ENCODE results near the gene TCFL5. TPM values are rescaled to one million over a fixed set of nuclear protein-coding genes. Genes with fewer than 3 reads are reported as not detected.

Gene TCFL5
- total and polyA plus RNA-seq, 10 of the 15 experiments (the other 5 are each of a cell fraction or from before 2014, with no cell fraction given): 0.48 to 8.1 (median 3.8) TPM

GRCh38 chr20:62794007-62794724 lies 67.5 kb downstream of the TCFL5 start:
- WGBS (ENCODE audit: insufficient coverage, insufficient replicate concordance, low lambda C conversion rate, missing lambda C conversion rate): 2% methylated on average over 40 of the region's 69 CpGs
- H3K4me3 ChIP-seq: peak overlapping the region; percentile 76
- peaks cover 7% of the 10 kb centered on the region for H3K79me2 ChIP-seq (ENCODE audit: control insufficient read depth, insufficient read depth, low read length)
- intact Hi-C loops (cut with micrococcal nuclease; ENCODE audit: unreplicated experiment) (loop anchor here (2.0 to 5.0 kb wide), 3 partner anchors 175 to 492 kb away; partner anchors contain the start of genes ADRM1 and CABLES2), in situ Hi-C loops (cut with MboI) (loop anchor here (5.0 to 10.0 kb wide), 3 partner anchors 139 to 292 kb away; no protein-coding TSS in a partner anchor)
- BruUV-seq (replicated peaks): no TSS peak
- peak overlapping the region; percentile 94 for H2AFZ ChIP-seq (ENCODE audit: control insufficient read depth, low read depth, low read length)
- H3K36me3 ChIP-seq (ENCODE audit: control insufficient read depth in 2 of 2, insufficient read depth in 2 of 2, low read length in 1 of 2): peaks cover 2 to 4% of the 10 kb centered on the region in 2 experiments
- ChIA-PET SMC1A (ENCODE audit: uncharacterized antibody, unreplicated experiment) (interaction anchor here (0.7 to 1.5 kb wide), 7 partner anchors 9 to 384 kb away, joined by 3 to 14 read pairs (median 4); no protein-coding TSS in a partner anchor), RAD21 (ENCODE audit: unreplicated experiment) (interaction anchor here (0.7 to 2.1 kb wide), 19 partner anchors 10 to 783 kb away, joined by 3 to 12 read pairs (median 4); partner anchors contain the start of gene OGFR), POLR2A (interaction anchor here (0.5 to 3.1 kb wide), 12 partner anchors 11 to 454 kb away, joined by 3 to 19 read pairs (median 5); partner anchors contain the start of genes OGFR and SLCO4A1), CTCF (interaction anchor here (0.6 to 5.0 kb wide), 10 partner anchors 9 to 492 kb away, joined by 3 to 43 read pairs (median 4); partner anchors contain the start of gene ADRM1)
- peaks cover 19% of the 10 kb centered on the region for H3K4me1 ChIP-seq (ENCODE audit: control insufficient read depth, insufficient read depth, low read length)
- H4K20me1 ChIP-seq (ENCODE audit: control insufficient read depth, insufficient read depth): no peaks in the 10 kb centered on the region
- FAIRE-seq: peak; percentile 82
- H3K27me3 ChIP-seq (replicated peaks in 1 of 2; ENCODE audit: control insufficient read depth in 2 of 2, insufficient read depth in 2 of 2, low read length in 1 of 2): peaks cover 0 to 1% of the 10 kb centered on the region in 2 experiments; a peak in 2 of 4 replicates
- H3K27ac ChIP-seq (ENCODE audit: control insufficient read depth, insufficient read depth): peak overlapping the region; percentile 71
- ATAC-seq: peak; percentile 89
- DNase-seq (ENCODE audit: low read depth, low spot score): peak; percentile 79
- peak overlapping the region; percentile 98 for H3K4me2 ChIP-seq (ENCODE audit: control insufficient read depth, insufficient read depth)
- H3K9ac ChIP-seq (ENCODE audit: control insufficient read depth, insufficient read depth, low read length): peak overlapping the region; percentile 74
- H3K9me3 ChIP-seq (replicated peaks; ENCODE audit: control insufficient read depth, insufficient read depth, low read length): no peaks in the 10 kb centered on the region
- peak; percentile 41; the same call in 1 of the 2 replicates for TF ChIP-seq NR2F1 (conservative IDR thresholded peaks at IDR 0.05)
- no peak for TF ChIP-seq ZNF622 (IDR thresholded peaks at IDR 0.05)
- 0 out of 2 replicates have a peak, but pooled peaks have one; percentile 49 for TF ChIP-seq NKRF (conservative IDR thresholded peaks at IDR 0.05)
- TF ChIP-seq TCF12 (IDR thresholded peaks at IDR 0.05; ENCODE audit: low read depth, low read length): peak; percentile 27; the same call in 1 of the 2 replicates
- TF ChIP-seq RUNX3 (IDR thresholded peaks at IDR 0.05; ENCODE audit: low read length): no peak; the same call in 1 of the 2 replicates
- peak; percentile 9; the same call in 1 of the 2 replicates for TF ChIP-seq YY1 (IDR thresholded peaks at IDR 0.05; ENCODE audit: low read depth, low read length)
- TF ChIP-seq ZNF24 (IDR thresholded peaks at IDR 0.05): no peak
- TF ChIP-seq MAX (IDR thresholded peaks at IDR 0.05; ENCODE audit: low read depth, low read length): peak; percentile 13; the same call in 1 of the 2 replicates
- no peak for TF ChIP-seq RELA (IDR thresholded peaks at IDR 0.05; ENCODE audit: borderline replicate concordance, partially characterized antibody)
- TF ChIP-seq PBX3 (IDR thresholded peaks at IDR 0.05; ENCODE audit: insufficient replicate concordance, low read depth, low read length): peak; percentile 11
- TF ChIP-seq STAT3 (IDR thresholded peaks at IDR 0.05; ENCODE audit: low read depth, low read length): no peak
- TF ChIP-seq EGR1 (IDR thresholded peaks at IDR 0.05; ENCODE audit: borderline replicate concordance in 1 of 2, low read depth in 2 of 2, low read length in 2 of 2): peak in 1 of 2 experiments; percentile 86; a peak in 2 of 3 replicates
- peak; percentile 48; the same call in 1 of the 2 replicates for TF ChIP-seq ZNF207 (IDR thresholded peaks at IDR 0.05; ENCODE audit: borderline replicate concordance)
- TF ChIP-seq POLR2A (IDR thresholded peaks at IDR 0.05; ENCODE audit: low read depth, low read length): peak; percentile 89
- peak; percentile 56; the same call in 1 of the 2 replicates for TF ChIP-seq TARDBP (IDR thresholded peaks at IDR 0.05; ENCODE audit: borderline replicate concordance)
- 0 out of 2 replicates have a peak, but pooled peaks have one; percentile 46 for TF ChIP-seq LARP7 (IDR thresholded peaks at IDR 0.05)
- peak; percentile 84 for TF ChIP-seq POLR2AphosphoS5 (IDR thresholded peaks at IDR 0.05; ENCODE audit: low read length)
- TF ChIP-seq HDGF (IDR thresholded peaks at IDR 0.05): peak; percentile 92
- TF ChIP-seq SMAD1 (IDR thresholded peaks at IDR 0.05; ENCODE audit: low read depth, partially characterized antibody): peak; percentile 74
- 0 out of 2 replicates have a peak, but pooled peaks have one; percentile 11 for TF ChIP-seq CHD2 (IDR thresholded peaks at IDR 0.05; ENCODE audit: borderline replicate concordance, low read depth, low read length)
- TF ChIP-seq TAF1 (IDR thresholded peaks at IDR 0.05; ENCODE audit: borderline replicate concordance, low read depth, low read length): 0 out of 2 replicates have a peak, but pooled peaks have one; percentile 36
